Ovary (tissue), 3 donors: Measurements from ENCODE around the gene ZCRB1.
"Not testable (repeated sequence)": the region's sequence is repeated elsewhere in the genome, so short reads cannot be mapped to it uniquely, and the experiment has no call there.

Experiments
- CTCF ChIP-seq, 3 donors: fragments of 450-650 bp in 2 of 3; fragments of 200-600 bp in 1 of 3; IDR thresholded peaks; one replicate each; pipeline versions ENCODE4 v1.5.1 to v1.8.0; 2016 to 2022; ENCODE audit warnings: antibody characterized with exemption in 3 of 3, mild to moderate bottlenecking in 1 of 3
- EP300 ChIP-seq: sonication (generic); formaldehyde crosslinking; IDR thresholded peaks from one replicate; pipeline ENCODE4 v1.6.1; 2017; ENCODE audit warnings: antibody characterized with exemption
- POLR2A ChIP-seq: fragments of 450-650 bp; IDR thresholded peaks from one replicate; pipeline ENCODE4 v1.6.1; 2017; ENCODE audit warnings: antibody characterized with exemption, mild to moderate bottlenecking, moderate library complexity
- donor health status: DM: no; HTN: no; CAD: no.

GRCh38 chr12:42330097-42330496 lies 4.2 kb upstream of the ZCRB1 start:
- TF ChIP-seq CTCF (IDR thresholded peaks at IDR 0.05); POLR2A; EP300: not testable (repeated sequence)
